Effector memory CD4-positive, alpha-beta T cell (primary cell): Measurements from ENCODE around the gene IL6.

ENCODE experiments used
- DNase-seq, 3 donors: peaks; one replicate each; pipeline ENCODE4 v3.0.0-alpha.2; 2020
- H3K27ac ChIP-seq: 2 replicates; pipeline ENCODE4 v1.7.0; 2013; ENCODE audit warnings: mild to moderate bottlenecking, low read length, moderate library complexity; ENCODE audit not compliant: insufficient read depth, poor library complexity, severe bottlenecking
- H3K27me3 ChIP-seq: replicated peaks from 2 replicates; pipeline ENCODE4 v1.7.0; 2013; ENCODE audit warnings: mild to moderate bottlenecking, low read length; ENCODE audit not compliant: insufficient read depth, control insufficient read depth, poor library complexity, severe bottlenecking
- H3K36me3 ChIP-seq: 2 replicates; pipeline ENCODE4 v1.7.0; 2013; ENCODE audit warnings: mild to moderate bottlenecking, low read length, moderate library complexity; ENCODE audit not compliant: control insufficient read depth, insufficient read depth
- H3K4me1 ChIP-seq: 2 replicates; pipeline ENCODE4 v1.7.0; 2013; ENCODE audit warnings: low read length, mild to moderate bottlenecking; ENCODE audit not compliant: control insufficient read depth, insufficient read depth, poor library complexity, severe bottlenecking
- H3K4me3 ChIP-seq: 2 replicates; pipeline ENCODE4 v1.7.0; 2013; ENCODE audit warnings: low read length, low read depth, mild to moderate bottlenecking; ENCODE audit not compliant: insufficient read depth, poor library complexity, severe bottlenecking
- H3K9me3 ChIP-seq: 2 replicates; pipeline ENCODE4 v1.7.0; 2013; ENCODE audit warnings: mild to moderate bottlenecking, low read length, moderate library complexity; ENCODE audit not compliant: control insufficient read depth

Gene IL6

DNA sequence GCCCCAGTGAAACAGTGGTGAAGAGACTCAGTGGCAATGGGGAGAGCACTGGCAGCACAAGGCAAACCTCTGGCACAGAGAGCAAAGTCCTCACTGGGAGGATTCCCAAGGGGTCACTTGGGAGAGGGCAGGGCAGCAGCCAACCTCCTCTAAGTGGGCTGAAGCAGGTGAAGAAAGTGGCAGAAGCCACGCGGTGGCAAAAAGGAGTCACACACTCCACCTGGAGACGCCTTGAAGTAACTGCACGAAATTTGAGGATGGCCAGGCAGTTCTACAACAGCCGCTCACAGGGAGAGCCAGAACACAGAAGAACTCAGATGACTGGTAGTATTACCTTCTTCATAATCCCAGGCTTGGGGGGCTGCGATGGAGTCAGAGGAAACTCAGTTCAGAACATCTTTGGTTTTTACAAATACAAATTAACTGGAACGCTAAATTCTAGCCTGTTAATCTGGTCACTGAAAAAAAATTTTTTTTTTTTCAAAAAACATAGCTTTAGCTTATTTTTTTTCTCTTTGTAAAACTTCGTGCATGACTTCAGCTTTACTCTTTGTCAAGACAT lies 574 bp upstream of the IL6 start:
- no peak overlapping the region for H3K27ac ChIP-seq
- peaks cover 4% of the 10 kb centered on the region for H3K27me3 ChIP-seq
- H3K4me3 ChIP-seq = no peak overlapping the region
- peaks cover 4% of the 10 kb centered on the region for H3K4me1 ChIP-seq
- peak; percentile 3 to 11 (median 4) for DNase-seq
- no peaks in the 10 kb centered on the region for H3K36me3 ChIP-seq
- no peaks in the 10 kb centered on the region for H3K9me3 ChIP-seq

DNA sequence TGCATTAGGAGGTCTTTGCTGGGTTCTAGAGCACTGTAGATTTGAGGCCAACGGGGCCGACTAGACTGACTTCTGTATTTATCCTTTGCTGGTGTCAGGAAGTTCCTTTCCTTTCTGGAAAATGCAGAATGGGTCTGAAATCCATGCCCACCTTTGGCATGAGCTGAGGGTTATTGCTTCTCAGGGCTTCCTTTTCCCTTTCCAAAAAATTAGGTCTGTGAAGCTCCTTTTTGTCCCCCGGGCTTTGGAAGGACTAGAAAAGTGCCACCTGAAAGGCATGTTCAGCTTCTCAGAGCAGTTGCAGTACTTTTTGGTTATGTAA lies 675 bp downstream of the IL6 start:
- Histone ChIP-seq H3K27ac (no peak overlapping the region), H3K4me1 (peaks cover 4% of the 10 kb centered on the region), H3K27me3 (peaks cover 4% of the 10 kb centered on the region), H3K4me3 (no peak overlapping the region), H3K36me3 (no peaks in the 10 kb centered on the region), H3K9me3 (no peaks in the 10 kb centered on the region)
- DNase-seq = no peak

GRCh38 chr7:22728401-22729029 lies 1.5 kb downstream of the IL6 start:
- Histone ChIP-seq H3K36me3 (no peaks in the 10 kb centered on the region), H3K4me1 (peaks cover 4% of the 10 kb centered on the region), H3K4me3 (no peak overlapping the region), H3K27ac (no peak overlapping the region), H3K27me3 (peaks cover 4% of the 10 kb centered on the region), H3K9me3 (no peaks in the 10 kb centered on the region)
- DNase-seq = no peak

- Histone ChIP-seq H3K36me3 (no peaks in the 10 kb centered on the region), H3K9me3 (no peaks in the 10 kb centered on the region), H3K27me3 (peaks cover 4% of the 10 kb centered on the region), H3K27ac (no peak overlapping the region), H3K4me1 (peaks cover 4% of the 10 kb centered on the region), H3K4me3 (no peak overlapping the region)
- no peak for DNase-seq
Observed at GRCh38 chr7:22729180-22729825, 2.3 kb downstream of the IL6 start.

- no peak overlapping the region for H3K27ac ChIP-seq
- peaks cover 6% of the 10 kb centered on the region for H3K27me3 ChIP-seq
- H3K4me3 ChIP-seq = no peak overlapping the region
- no peaks in the 10 kb centered on the region for H3K9me3 ChIP-seq
- H3K4me1 ChIP-seq = peaks cover 4% of the 10 kb centered on the region
- no peaks in the 10 kb centered on the region for H3K36me3 ChIP-seq
- DNase-seq = no peak
Observed at GRCh38 chr7:22730066-22730710, 3.2 kb downstream of the IL6 start.

- Histone ChIP-seq H3K36me3 (no peaks in the 10 kb centered on the region), H3K4me3 (no peak overlapping the region), H3K4me1 (peaks cover 4% of the 10 kb centered on the region), H3K27ac (no peak overlapping the region), H3K9me3 (no peaks in the 10 kb centered on the region), H3K27me3 (peaks cover 8% of the 10 kb centered on the region)
- DNase-seq = no peak
Observed at GRCh38 chr7:22730921-22731654, 4.1 kb downstream of the IL6 start.

GRCh38 chr7:22731766-22732165 lies 4.8 kb downstream of the IL6 start:
- no peak for DNase-seq
- Histone ChIP-seq H3K4me1 (peaks cover 4% of the 10 kb centered on the region), H3K36me3 (no peaks in the 10 kb centered on the region), H3K27me3 (peaks cover 8% of the 10 kb centered on the region), H3K9me3 (no peaks in the 10 kb centered on the region), H3K27ac (no peak overlapping the region), H3K4me3 (no peak overlapping the region)

DNA sequence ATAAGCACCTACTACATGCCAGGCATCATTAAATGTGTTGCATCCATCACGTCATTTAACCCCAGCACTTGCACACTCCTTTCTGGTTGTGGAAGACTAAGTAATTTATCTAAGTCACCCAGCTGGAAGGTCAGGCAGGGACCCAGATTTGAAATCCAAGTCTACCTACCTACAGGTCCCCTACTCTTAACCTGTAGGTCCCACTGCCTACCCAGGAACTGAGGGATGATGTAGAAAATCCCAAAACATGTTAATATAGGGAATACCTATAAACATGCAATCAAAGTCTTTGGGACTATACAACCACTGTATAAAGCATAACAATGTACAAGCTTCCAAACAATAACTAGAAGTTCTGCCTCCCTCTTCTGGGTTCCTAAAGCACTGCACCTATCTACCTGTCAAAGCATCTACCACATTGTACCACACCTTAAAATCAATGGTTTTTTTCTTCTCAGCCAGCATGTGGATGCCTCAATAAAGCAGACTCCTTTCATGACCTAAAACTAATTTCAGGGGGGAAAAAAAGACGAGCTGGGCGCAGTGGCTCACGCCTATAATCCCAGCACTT lies 5.6 kb downstream of the IL6 start:
- H3K27me3 ChIP-seq = peaks cover 4% of the 10 kb centered on the region
- no peak overlapping the region for H3K4me3 ChIP-seq
- H3K27ac ChIP-seq = no peak overlapping the region
- H3K4me1 ChIP-seq = no peaks in the 10 kb centered on the region
- no peaks in the 10 kb centered on the region for H3K36me3 ChIP-seq
- no peaks in the 10 kb centered on the region for H3K9me3 ChIP-seq
- no peak for DNase-seq

GRCh38 chr7:22733761-22734160 lies 6.8 kb downstream of the IL6 start:
- Histone ChIP-seq H3K9me3 (no peaks in the 10 kb centered on the region), H3K36me3 (no peaks in the 10 kb centered on the region), H3K4me1 (no peaks in the 10 kb centered on the region), H3K27ac (no peak overlapping the region), H3K27me3 (peaks cover 4% of the 10 kb centered on the region), H3K4me3 (no peak overlapping the region)
- DNase-seq = no peak
